ENCODE measurements around the gene WDR33.

Gene WDR33

GRCh38 chr2:127715778-127716449 lies 95.1 kb downstream of the WDR33 start:
- no peak for DNase-seq

GRCh38 chr2:127713562-127713961 lies 97.4 kb downstream of the WDR33 start:
- no peak for DNase-seq

- DNase-seq, result no peak
Measured at GRCh38 chr2:127712999-127713398, 98.0 kb downstream of the WDR33 start.

GRCh38 chr2:127709336-127709735 lies 101.6 kb downstream of the WDR33 start:
- no peak for DNase-seq

- no peak for DNase-seq
Measured at GRCh38 chr2:127707890-127708648, 102.9 kb downstream of the WDR33 start.

GRCh38 chr2:127706215-127706990 lies 104.6 kb downstream of the WDR33 start:
- no peak for DNase-seq

- no peak for DNase-seq
Measured at GRCh38 chr2:127705391-127706065, 105.4 kb downstream of the WDR33 start.

GRCh38 chr2:127704641-127705390 lies 106.2 kb downstream of the WDR33 start:
- no peak for DNase-seq

- no peak for DNase-seq
Measured at GRCh38 chr2:127703282-127703681, 107.7 kb downstream of the WDR33 start.

- no peak for DNase-seq
Measured at GRCh38 chr2:127702395-127703009, 108.5 kb downstream of the WDR33 start.

GRCh38 chr2:127701651-127702394 lies 109.1 kb downstream of the WDR33 start:
- DNase-seq, result peak; percentile 69

- DNase-seq, result peak; percentile 93
Measured at GRCh38 chr2:127701193-127701650, 109.7 kb downstream of the WDR33 start, which contains the start of gene SFT2D3. TSS of gene SFT2D3 (plus strand) at chr2:127701497. CDS start at chr2:127701529, 32 bp downstream.

GRCh38 chr2:127700527-127701192 lies 110.3 kb downstream of the WDR33 start:
- no peak for DNase-seq

- DNase-seq, result no peak
Measured at GRCh38 chr2:127698553-127699355, 112.2 kb downstream of the WDR33 start.

GRCh38 chr2:127697482-127698180 lies 113.3 kb downstream of the WDR33 start:
- DNase-seq, result no peak

- no peak for DNase-seq
Measured at GRCh38 chr2:127695491-127696472, 115.2 kb downstream of the WDR33 start.

- DNase-seq, result no peak
Measured at GRCh38 chr2:127694986-127695385, 116.0 kb downstream of the WDR33 start.
